K562 (cell line): ENCODE results near the gene FAM187B. TPM values are rescaled to one million over a fixed set of nuclear protein-coding genes. Genes with fewer than 3 reads are reported as not detected.

Source experiments
- BRD9 ChIP-seq: fragments of 450-650 bp; IDR thresholded peaks from 2 replicates; pipeline ENCODE4 v1.6.1; 2018; ENCODE audit warnings: low read depth; ENCODE audit not compliant: partially characterized antibody
- CXXC5 ChIP-seq: fragments of 250-450 bp; sonication (Bioruptor Pico); IDR thresholded peaks from 2 replicates; pipeline ENCODE4 v1.8.0; 2022; ENCODE audit warnings: inconsistent platforms, mild to moderate bottlenecking, moderate library complexity
- ELF1 ChIP-seq: fragments of 200-800 bp; sonication (Bioruptor generic); IDR thresholded peaks from 2 replicates; pipeline ENCODE4 v1.6.1; 2016; ENCODE audit warnings: missing genetic modification characterization, missing compliant biosample characterization
- GATAD2A ChIP-seq: fragments of 450-650 bp; IDR thresholded peaks from 2 replicates; pipeline ENCODE4 v1.6.1; 2017
- HDAC3 ChIP-seq: fragments of 450-650 bp; IDR thresholded peaks from 2 replicates; pipeline ENCODE4 v1.6.1; 2018; ENCODE audit warnings: borderline replicate concordance, mild to moderate bottlenecking, moderate library complexity; ENCODE audit not compliant: partially characterized antibody
- SMARCA5 ChIP-seq: fragments of 450-650 bp; IDR thresholded peaks from 2 replicates; pipeline ENCODE4 v1.6.1; 2016
- SRSF9 ChIP-seq: fragments of 200-400 bp; formaldehyde crosslinking; IDR thresholded peaks from 2 replicates; pipeline ENCODE4 v1.6.1; 2017; ENCODE audit warnings: low read depth, low read length, borderline replicate concordance
- TCF3 ChIP-seq: sonication (generic); formaldehyde crosslinking; IDR thresholded peaks from 2 replicates; pipeline ENCODE4 v1.4.0; 2020; ENCODE audit warnings: mild to moderate bottlenecking, missing genetic modification reagents
- TEAD1 ChIP-seq, 2 experiments: fragments of 450-650 bp in 1 of 2; sonication (generic) in 1 of 2; formaldehyde crosslinking; IDR thresholded peaks; 2 replicates each; pipeline versions ENCODE4 v1.4.0 to v1.8.0; 2020 to 2022; ENCODE audit warnings: mild to moderate bottlenecking in 2 of 2, missing genetic modification reagents in 1 of 2
- TOE1 ChIP-seq, 2 experiments: fragments of 450-650 bp in 1 of 2; sonication (generic) in 1 of 2; formaldehyde crosslinking in 1 of 2; IDR thresholded peaks; 2 replicates each; pipeline versions ENCODE4 v1.7.1 to v1.8.0; 2016 to 2022; ENCODE audit warnings: borderline replicate concordance in 2 of 2, mild to moderate bottlenecking in 2 of 2, antibody characterized with exemption in 1 of 2, inconsistent platforms in 1 of 2, low read depth in 1 of 2, missing genetic modification reagents in 1 of 2, moderate library complexity in 1 of 2
- ZKSCAN8 ChIP-seq: fragments of 200-800 bp; sonication (Bioruptor generic); IDR thresholded peaks from 2 replicates; pipeline ENCODE4 v1.6.1; 2016; ENCODE audit warnings: missing genetic modification characterization, missing compliant biosample characterization
- polyA plus RNA-seq, 8 experiments: library from polyadenylated mRNA; depleted of rRNA in 4 of 8; stranded (reverse) in 5 of 8; unstranded in 3 of 8; fragments of >200 nt; fragmentation: Nextera tagmentation in 2 of 8; fragmentation: Illumina TruSeq in 1 of 8; extraction: Ambion mirVana in 2 of 8; extraction: Trizol in 1 of 8; gene quantifications; 2 replicates each; pipeline versions ENCODE4 v1.2.1 to v1.2.3, GENCODE V29; 2011 to 2014; ENCODE audit warnings: inconsistent platforms in 1 of 8, missing spikeins in 1 of 8
- total RNA-seq, 7 experiments: library from RNA; depleted of rRNA in 6 of 7; stranded (reverse); fragments of >200 nt in 6 of 7; fragmentation: Illumina TruSeq in 2 of 7; extraction: Trizol in 2 of 7; gene quantifications; 2 replicates each; pipeline versions ENCODE4 v1.2.1 to v1.2.3, GENCODE V29; 2011 to 2021; ENCODE audit warnings: low replicate concordance in 1 of 7
- TF ChIP-seq, protein P1 (sequence below): fragments of 450-650 bp; IDR thresholded peaks from 2 replicates; pipeline ENCODE4 v1.6.1; 2016; ENCODE audit warnings: mild to moderate bottlenecking, moderate library complexity
- TF ChIP-seq, protein P2 (sequence below): fragments of 150-350 bp; IDR thresholded peaks from 2 replicates; pipeline ENCODE4 v1.6.1; 2014; ENCODE audit warnings: low read depth, mild to moderate bottlenecking, low read length, borderline replicate concordance

Gene FAM187B
- total and polyA plus RNA-seq, 9 of the 15 experiments (the other 6 are each of a cell fraction or from before 2014, with no cell fraction given) = 0.04 to 0.09 TPM; not detected in 7

DNA sequence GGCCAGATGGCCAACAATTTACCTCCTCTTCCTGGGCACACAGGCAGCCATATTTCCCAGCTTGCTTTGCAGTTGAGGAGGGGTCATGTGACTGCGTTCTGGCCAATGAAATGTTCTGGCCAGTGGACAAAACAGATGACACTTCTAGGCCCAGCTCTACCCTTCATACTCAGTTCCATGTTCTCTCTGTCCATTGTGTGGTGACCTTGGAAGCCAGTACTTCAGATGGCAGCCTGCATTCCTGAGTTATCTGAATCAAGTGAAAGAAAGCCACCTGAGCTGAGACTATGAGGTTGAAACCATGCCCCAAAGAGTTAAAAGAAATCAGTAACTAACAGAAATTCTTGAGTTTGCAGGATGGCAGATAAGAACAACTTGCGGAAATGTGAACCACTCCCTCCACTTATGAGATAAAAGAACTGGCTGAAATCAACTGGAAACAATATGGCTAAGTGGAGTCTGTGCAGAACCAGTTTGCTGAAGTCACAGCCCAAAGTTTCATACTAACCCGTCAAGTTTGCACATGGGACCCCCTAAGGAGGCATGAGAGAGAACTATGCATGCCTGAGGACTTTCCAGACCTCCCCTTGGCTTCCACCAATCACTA lies 8.1 kb downstream of the FAM187B start (continued):
- TF ChIP-seq, protein P1, sequence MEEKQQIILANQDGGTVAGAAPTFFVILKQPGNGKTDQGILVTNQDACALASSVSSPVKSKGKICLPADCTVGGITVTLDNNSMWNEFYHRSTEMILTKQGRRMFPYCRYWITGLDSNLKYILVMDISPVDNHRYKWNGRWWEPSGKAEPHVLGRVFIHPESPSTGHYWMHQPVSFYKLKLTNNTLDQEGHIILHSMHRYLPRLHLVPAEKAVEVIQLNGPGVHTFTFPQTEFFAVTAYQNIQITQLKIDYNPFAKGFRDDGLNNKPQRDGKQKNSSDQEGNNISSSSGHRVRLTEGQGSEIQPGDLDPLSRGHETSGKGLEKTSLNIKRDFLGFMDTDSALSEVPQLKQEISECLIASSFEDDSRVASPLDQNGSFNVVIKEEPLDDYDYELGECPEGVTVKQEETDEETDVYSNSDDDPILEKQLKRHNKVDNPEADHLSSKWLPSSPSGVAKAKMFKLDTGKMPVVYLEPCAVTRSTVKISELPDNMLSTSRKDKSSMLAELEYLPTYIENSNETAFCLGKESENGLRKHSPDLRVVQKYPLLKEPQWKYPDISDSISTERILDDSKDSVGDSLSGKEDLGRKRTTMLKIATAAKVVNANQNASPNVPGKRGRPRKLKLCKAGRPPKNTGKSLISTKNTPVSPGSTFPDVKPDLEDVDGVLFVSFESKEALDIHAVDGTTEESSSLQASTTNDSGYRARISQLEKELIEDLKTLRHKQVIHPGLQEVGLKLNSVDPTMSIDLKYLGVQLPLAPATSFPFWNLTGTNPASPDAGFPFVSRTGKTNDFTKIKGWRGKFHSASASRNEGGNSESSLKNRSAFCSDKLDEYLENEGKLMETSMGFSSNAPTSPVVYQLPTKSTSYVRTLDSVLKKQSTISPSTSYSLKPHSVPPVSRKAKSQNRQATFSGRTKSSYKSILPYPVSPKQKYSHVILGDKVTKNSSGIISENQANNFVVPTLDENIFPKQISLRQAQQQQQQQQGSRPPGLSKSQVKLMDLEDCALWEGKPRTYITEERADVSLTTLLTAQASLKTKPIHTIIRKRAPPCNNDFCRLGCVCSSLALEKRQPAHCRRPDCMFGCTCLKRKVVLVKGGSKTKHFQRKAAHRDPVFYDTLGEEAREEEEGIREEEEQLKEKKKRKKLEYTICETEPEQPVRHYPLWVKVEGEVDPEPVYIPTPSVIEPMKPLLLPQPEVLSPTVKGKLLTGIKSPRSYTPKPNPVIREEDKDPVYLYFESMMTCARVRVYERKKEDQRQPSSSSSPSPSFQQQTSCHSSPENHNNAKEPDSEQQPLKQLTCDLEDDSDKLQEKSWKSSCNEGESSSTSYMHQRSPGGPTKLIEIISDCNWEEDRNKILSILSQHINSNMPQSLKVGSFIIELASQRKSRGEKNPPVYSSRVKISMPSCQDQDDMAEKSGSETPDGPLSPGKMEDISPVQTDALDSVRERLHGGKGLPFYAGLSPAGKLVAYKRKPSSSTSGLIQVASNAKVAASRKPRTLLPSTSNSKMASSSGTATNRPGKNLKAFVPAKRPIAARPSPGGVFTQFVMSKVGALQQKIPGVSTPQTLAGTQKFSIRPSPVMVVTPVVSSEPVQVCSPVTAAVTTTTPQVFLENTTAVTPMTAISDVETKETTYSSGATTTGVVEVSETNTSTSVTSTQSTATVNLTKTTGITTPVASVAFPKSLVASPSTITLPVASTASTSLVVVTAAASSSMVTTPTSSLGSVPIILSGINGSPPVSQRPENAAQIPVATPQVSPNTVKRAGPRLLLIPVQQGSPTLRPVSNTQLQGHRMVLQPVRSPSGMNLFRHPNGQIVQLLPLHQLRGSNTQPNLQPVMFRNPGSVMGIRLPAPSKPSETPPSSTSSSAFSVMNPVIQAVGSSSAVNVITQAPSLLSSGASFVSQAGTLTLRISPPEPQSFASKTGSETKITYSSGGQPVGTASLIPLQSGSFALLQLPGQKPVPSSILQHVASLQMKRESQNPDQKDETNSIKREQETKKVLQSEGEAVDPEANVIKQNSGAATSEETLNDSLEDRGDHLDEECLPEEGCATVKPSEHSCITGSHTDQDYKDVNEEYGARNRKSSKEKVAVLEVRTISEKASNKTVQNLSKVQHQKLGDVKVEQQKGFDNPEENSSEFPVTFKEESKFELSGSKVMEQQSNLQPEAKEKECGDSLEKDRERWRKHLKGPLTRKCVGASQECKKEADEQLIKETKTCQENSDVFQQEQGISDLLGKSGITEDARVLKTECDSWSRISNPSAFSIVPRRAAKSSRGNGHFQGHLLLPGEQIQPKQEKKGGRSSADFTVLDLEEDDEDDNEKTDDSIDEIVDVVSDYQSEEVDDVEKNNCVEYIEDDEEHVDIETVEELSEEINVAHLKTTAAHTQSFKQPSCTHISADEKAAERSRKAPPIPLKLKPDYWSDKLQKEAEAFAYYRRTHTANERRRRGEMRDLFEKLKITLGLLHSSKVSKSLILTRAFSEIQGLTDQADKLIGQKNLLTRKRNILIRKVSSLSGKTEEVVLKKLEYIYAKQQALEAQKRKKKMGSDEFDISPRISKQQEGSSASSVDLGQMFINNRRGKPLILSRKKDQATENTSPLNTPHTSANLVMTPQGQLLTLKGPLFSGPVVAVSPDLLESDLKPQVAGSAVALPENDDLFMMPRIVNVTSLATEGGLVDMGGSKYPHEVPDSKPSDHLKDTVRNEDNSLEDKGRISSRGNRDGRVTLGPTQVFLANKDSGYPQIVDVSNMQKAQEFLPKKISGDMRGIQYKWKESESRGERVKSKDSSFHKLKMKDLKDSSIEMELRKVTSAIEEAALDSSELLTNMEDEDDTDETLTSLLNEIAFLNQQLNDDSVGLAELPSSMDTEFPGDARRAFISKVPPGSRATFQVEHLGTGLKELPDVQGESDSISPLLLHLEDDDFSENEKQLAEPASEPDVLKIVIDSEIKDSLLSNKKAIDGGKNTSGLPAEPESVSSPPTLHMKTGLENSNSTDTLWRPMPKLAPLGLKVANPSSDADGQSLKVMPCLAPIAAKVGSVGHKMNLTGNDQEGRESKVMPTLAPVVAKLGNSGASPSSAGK = peak; percentile 72
- TF ChIP-seq GATAD2A = no peak
- TF ChIP-seq, protein P2, sequence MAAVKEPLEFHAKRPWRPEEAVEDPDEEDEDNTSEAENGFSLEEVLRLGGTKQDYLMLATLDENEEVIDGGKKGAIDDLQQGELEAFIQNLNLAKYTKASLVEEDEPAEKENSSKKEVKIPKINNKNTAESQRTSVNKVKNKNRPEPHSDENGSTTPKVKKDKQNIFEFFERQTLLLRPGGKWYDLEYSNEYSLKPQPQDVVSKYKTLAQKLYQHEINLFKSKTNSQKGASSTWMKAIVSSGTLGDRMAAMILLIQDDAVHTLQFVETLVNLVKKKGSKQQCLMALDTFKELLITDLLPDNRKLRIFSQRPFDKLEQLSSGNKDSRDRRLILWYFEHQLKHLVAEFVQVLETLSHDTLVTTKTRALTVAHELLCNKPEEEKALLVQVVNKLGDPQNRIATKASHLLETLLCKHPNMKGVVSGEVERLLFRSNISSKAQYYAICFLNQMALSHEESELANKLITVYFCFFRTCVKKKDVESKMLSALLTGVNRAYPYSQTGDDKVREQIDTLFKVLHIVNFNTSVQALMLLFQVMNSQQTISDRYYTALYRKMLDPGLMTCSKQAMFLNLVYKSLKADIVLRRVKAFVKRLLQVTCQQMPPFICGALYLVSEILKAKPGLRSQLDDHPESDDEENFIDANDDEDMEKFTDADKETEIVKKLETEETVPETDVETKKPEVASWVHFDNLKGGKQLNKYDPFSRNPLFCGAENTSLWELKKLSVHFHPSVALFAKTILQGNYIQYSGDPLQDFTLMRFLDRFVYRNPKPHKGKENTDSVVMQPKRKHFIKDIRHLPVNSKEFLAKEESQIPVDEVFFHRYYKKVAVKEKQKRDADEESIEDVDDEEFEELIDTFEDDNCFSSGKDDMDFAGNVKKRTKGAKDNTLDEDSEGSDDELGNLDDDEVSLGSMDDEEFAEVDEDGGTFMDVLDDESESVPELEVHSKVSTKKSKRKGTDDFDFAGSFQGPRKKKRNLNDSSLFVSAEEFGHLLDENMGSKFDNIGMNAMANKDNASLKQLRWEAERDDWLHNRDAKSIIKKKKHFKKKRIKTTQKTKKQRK = no peak
- TF ChIP-seq HDAC3 = peak; percentile 84
- TF ChIP-seq ZKSCAN8 = peak; percentile 69; the same call in 1 of the 2 replicates
- peak; percentile 90 to 94 for TF ChIP-seq TEAD1 (CRISPR knock-in tag; IDR thresholded peaks at IDR 0.05)
- TF ChIP-seq TOE1 (IDR thresholded peaks at IDR 0.05; ENCODE audit: borderline replicate concordance) = peak; percentile 96
- TF ChIP-seq TOE1 (CRISPR knock-in tag; IDR thresholded peaks at IDR 0.05; ENCODE audit: borderline replicate concordance, low read depth) = no peak
- TF ChIP-seq SMARCA5 = no peak
- peak; percentile 81 for TF ChIP-seq CXXC5 (CRISPR knock-in tag)
- peak; percentile 96 for TF ChIP-seq TCF3
- peak; percentile 75 for TF ChIP-seq ELF1
- no peak for TF ChIP-seq SRSF9
- peak; percentile 78 for TF ChIP-seq BRD9
